ENCODE results near the gene PARS2. TPM values are rescaled to one million over a fixed set of nuclear protein-coding genes. Genes with fewer than 3 reads are reported as not detected.

Gene PARS2
- total and polyA plus RNA-seq, 2 of the 4 experiments (the other 2 are of a cell fraction) = 3.4 to 6.3 TPM

- dilution Hi-C loops (cut with HindIII; ENCODE audit: low sequenced_read_pairs, unreplicated experiment) = no loop called here
- H2BK15ac ChIP-seq (ENCODE audit: low read depth, low read length) = no peak overlapping the region
- in situ Hi-C loops (cut with MboI; ENCODE audit: low sequenced_read_pairs) = no loop called here
- ChIA-PET POLR2A (ENCODE audit: unreplicated experiment) (no interaction called here), CTCF (no interaction called here)
- H2BK120ac ChIP-seq (ENCODE audit: low read depth, low read length) = no peak overlapping the region
- H2AK9ac ChIP-seq (replicated peaks; ENCODE audit: low read depth, low read length, poor library complexity) = no peak overlapping the region
- no TSS peak for BruUV-seq (replicated peaks)
- H4K5ac ChIP-seq (ENCODE audit: low read depth, low read length) = no peak overlapping the region
- H3K27ac ChIP-seq (ENCODE audit: insufficient read depth, low read length) = no peak overlapping the region
- H2BK5ac ChIP-seq (ENCODE audit: low read depth, low read length, poor library complexity, severe bottlenecking) = no peak overlapping the region
- H3K36me3 ChIP-seq (ENCODE audit: control insufficient read depth, insufficient read depth, low read length) = peaks cover 11% of the 10 kb centered on the region
- H3K23ac ChIP-seq (ENCODE audit: low read depth, low read length) = no peak overlapping the region
- no peak overlapping the region for H4K91ac ChIP-seq (ENCODE audit: insufficient read depth, low read depth, low read length)
- H3K79me1 ChIP-seq (ENCODE audit: low read depth in 1 of 2, low read length in 2 of 2) = 0 out of 4 replicates have a peak, but pooled peaks cover 0 to 3% of the 10 kb centered on the region in 2 experiments
- H2AFZ ChIP-seq (replicated peaks; ENCODE audit: low read length, poor library complexity) = no peak overlapping the region
- 83% methylated on average over 1 of the region's 4 CpGs; no CpG with 5 or more reads in 1 of the 2 experiments for WGBS, 2 experiments (ENCODE audit: extremely low coverage in 2 of 2, insufficient read length in 1 of 2)
- DNase-seq = no peak
- H3K9me3 ChIP-seq (ENCODE audit: control insufficient read depth, insufficient read depth, low read length) = no peaks in the 10 kb centered on the region
- H3K9me1 ChIP-seq (ENCODE audit: insufficient read depth, low read length) = no peaks in the 10 kb centered on the region
- H3K9ac ChIP-seq (ENCODE audit: low read depth, low read length) = no peak overlapping the region
- H3K56ac ChIP-seq (ENCODE audit: extremely low read depth, insufficient read depth, low read length) = no peak overlapping the region
- H3K4me1 ChIP-seq (ENCODE audit: control insufficient read depth, insufficient read depth, low read length) = no peaks in the 10 kb centered on the region; the same call in 1 of the 2 replicates
- no peak overlapping the region for H3K18ac ChIP-seq (ENCODE audit: low read depth, low read length)
- 0 out of 2 replicates have a peak, but pooled peaks cover 3% of the 10 kb centered on the region for H4K20me1 ChIP-seq (ENCODE audit: insufficient read depth, low read length)
- TF ChIP-seq CEBPB (IDR thresholded peaks at IDR 0.05; ENCODE audit: low read depth, low read length) = no peak
- TF ChIP-seq BHLHE40 (IDR thresholded peaks at IDR 0.05; ENCODE audit: low read depth, low read length) = no peak
- H2AK5ac ChIP-seq (ENCODE audit: low read depth, low read length) = no peak overlapping the region
- no peak overlapping the region for H3K4ac ChIP-seq (ENCODE audit: low read depth, low read length)
- H4K8ac ChIP-seq (ENCODE audit: low read depth in 2 of 2, low read length in 2 of 2) = no peak overlapping the region
- intact Hi-C loops (cut with micrococcal nuclease) = no loop called here
- H3K14ac ChIP-seq (replicated peaks; ENCODE audit: low read depth, low read length) = no peak overlapping the region
- no peak overlapping the region for H2BK20ac ChIP-seq (ENCODE audit: low read depth, low read length)
- H3K27me3 ChIP-seq (ENCODE audit: control insufficient read depth, insufficient read depth, low read length) = peaks cover 5% of the 10 kb centered on the region; the same call in 1 of the 2 replicates
- no peak overlapping the region for H3K4me3 ChIP-seq (ENCODE audit: insufficient read depth, low read depth, low read length)
- no peak overlapping the region for H3K4me2 ChIP-seq (ENCODE audit: low read depth, low read length)
- ATAC-seq (ENCODE audit: low read depth) = no peak
Observed at GRCh38 chr1:54745864-54746263, 18.5 kb downstream of the PARS2 start.
